ENCODE data around the gene EYA3.

DNA sequence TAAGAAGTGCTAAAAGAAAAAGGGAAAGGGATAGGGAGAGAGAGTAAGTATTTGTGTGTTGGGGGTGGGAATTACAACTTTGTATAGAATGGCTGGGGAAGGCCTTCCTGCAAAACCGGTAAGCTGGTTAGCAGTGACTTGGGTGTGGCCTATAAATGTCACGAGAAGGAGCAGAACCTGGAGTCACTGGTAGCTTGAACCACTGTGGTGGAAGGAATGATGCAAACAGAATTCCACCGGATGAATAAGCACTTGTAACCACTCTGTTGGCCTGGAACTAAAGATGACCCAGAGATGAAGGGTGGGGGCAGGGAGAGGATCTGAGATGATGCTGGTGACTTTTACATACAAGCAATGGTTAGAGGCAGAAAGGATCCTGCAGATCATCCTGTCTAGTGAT lies 119.7 kb downstream of the EYA3 start:
- TF ChIP-seq ZFP30 (CRISPR knock-in tag; IDR thresholded peaks at IDR 0.05) (no peak), ZNF70 (CRISPR knock-in tag; IDR thresholded peaks at IDR 0.05) (no peak), RARB (CRISPR knock-in tag; IDR thresholded peaks at IDR 0.05) (no peak), ZFP3 (CRISPR knock-in tag; IDR thresholded peaks at IDR 0.05) (no peak), ESRRG (CRISPR knock-in tag; IDR thresholded peaks at IDR 0.05) (no peak), BACH2 (CRISPR knock-in tag; IDR thresholded peaks at IDR 0.05; ENCODE audit: borderline replicate concordance) (no peak), ZNF8 (CRISPR knock-in tag; IDR thresholded peaks at IDR 0.05) (no peak), OSR1 (CRISPR knock-in tag; IDR thresholded peaks at IDR 0.05) (no peak), TOX (CRISPR knock-in tag; IDR thresholded peaks at IDR 0.05; ENCODE audit: borderline replicate concordance) (no peak)
- TF ChIP-seq, protein P1, sequence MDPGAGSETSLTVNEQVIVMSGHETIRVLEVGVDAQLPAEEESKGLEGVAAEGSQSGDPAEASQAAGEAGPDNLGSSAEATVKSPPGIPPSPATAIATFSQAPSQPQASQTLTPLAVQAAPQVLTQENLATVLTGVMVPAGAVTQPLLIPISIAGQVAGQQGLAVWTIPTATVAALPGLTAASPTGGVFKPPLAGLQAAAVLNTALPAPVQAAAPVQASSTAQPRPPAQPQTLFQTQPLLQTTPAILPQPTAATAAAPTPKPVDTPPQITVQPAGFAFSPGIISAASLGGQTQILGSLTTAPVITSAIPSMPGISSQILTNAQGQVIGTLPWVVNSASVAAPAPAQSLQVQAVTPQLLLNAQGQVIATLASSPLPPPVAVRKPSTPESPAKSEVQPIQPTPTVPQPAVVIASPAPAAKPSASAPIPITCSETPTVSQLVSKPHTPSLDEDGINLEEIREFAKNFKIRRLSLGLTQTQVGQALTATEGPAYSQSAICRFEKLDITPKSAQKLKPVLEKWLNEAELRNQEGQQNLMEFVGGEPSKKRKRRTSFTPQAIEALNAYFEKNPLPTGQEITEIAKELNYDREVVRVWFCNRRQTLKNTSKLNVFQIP (CRISPR knock-in tag; IDR thresholded peaks at IDR 0.05; ENCODE audit: borderline replicate concordance, low read depth), result no peak
- TF ChIP-seq, protein P2, sequence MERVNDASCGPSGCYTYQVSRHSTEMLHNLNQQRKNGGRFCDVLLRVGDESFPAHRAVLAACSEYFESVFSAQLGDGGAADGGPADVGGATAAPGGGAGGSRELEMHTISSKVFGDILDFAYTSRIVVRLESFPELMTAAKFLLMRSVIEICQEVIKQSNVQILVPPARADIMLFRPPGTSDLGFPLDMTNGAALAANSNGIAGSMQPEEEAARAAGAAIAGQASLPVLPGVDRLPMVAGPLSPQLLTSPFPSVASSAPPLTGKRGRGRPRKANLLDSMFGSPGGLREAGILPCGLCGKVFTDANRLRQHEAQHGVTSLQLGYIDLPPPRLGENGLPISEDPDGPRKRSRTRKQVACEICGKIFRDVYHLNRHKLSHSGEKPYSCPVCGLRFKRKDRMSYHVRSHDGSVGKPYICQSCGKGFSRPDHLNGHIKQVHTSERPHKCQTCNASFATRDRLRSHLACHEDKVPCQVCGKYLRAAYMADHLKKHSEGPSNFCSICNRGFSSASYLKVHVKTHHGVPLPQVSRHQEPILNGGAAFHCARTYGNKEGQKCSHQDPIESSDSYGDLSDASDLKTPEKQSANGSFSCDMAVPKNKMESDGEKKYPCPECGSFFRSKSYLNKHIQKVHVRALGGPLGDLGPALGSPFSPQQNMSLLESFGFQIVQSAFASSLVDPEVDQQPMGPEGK (CRISPR knock-in tag; IDR thresholded peaks at IDR 0.05; ENCODE audit: borderline replicate concordance), result no peak
- TF ChIP-seq, protein P3, sequence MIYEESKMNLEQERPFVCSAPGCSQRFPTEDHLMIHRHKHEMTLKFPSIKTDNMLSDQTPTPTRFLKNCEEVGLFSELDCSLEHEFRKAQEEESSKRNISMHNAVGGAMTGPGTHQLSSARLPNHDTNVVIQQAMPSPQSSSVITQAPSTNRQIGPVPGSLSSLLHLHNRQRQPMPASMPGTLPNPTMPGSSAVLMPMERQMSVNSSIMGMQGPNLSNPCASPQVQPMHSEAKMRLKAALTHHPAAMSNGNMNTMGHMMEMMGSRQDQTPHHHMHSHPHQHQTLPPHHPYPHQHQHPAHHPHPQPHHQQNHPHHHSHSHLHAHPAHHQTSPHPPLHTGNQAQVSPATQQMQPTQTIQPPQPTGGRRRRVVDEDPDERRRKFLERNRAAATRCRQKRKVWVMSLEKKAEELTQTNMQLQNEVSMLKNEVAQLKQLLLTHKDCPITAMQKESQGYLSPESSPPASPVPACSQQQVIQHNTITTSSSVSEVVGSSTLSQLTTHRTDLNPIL (CRISPR knock-in tag; IDR thresholded peaks at IDR 0.05; ENCODE audit: low read depth), result no peak

Measured in SK-N-SH treated with all-trans-retinoic acid at 6 μM for 48 hours (cell line).